ENCODE results near the gene PLSCR3. TPM values are rescaled to one million over a fixed set of nuclear protein-coding genes. Genes with fewer than 3 reads are reported as not detected.

PLSCR3 gene
- total and polyA plus RNA-seq, 2 experiments from 2014 or later: 30.0 to 34.3 TPM

- Histone ChIP-seq H3K27ac (ENCODE audit: low read depth) (no peak overlapping the region), H3K4me3 (no peak overlapping the region; the same call in 1 of the 2 replicates), H2AFZ (no peak overlapping the region), H3K79me2 (replicated peaks; ENCODE audit: insufficient read depth) (no peaks in the 10 kb centered on the region), H3K27me3 (ENCODE audit: insufficient read depth) (peaks cover 42% of the 10 kb centered on the region), H3K9me2 (ENCODE audit: insufficient read depth) (no peaks in the 10 kb centered on the region), H4K20me1 (replicated peaks; ENCODE audit: insufficient read depth) (no peaks in the 10 kb centered on the region; the same call in 1 of the 2 replicates), H3K36me3 (ENCODE audit: insufficient read depth) (no peaks in the 10 kb centered on the region; the same call in 1 of the 2 replicates), H3F3A (replicated peaks; ENCODE audit: low read depth) (peaks cover 20% of the 10 kb centered on the region; the same call in 1 of the 2 replicates), H3K4me2 (no peak overlapping the region), H3K4me1 (ENCODE audit: insufficient read depth) (peaks cover 17% of the 10 kb centered on the region)
- Mint-ChIP-seq H3K27ac (no peak overlapping the region), H3K27me3 (ENCODE audit: insufficient read depth, low read depth, poor library complexity) (peaks cover 44% of the 10 kb centered on the region), H3K36me3 (ENCODE audit: low read depth) (peaks cover 7% of the 10 kb centered on the region; the same call in 2 of the 3 replicates), H3K4me1 (peaks cover 21% of the 10 kb centered on the region), H3K9me3 (peaks cover 13% of the 10 kb centered on the region), H3K4me3 (peak overlapping the region; percentile 23; the same call in 1 of the 3 replicates)
- ATAC-seq (no peak), DNase-seq (ENCODE audit: low spot score) (no peak)
- no peak for TF ChIP-seq ZNF331 (CRISPR knock-in tag; IDR thresholded peaks at IDR 0.05; ENCODE audit: low read depth)
- no peak for TF ChIP-seq NANOG (IDR thresholded peaks at IDR 0.05; ENCODE audit: borderline replicate concordance)
- TF ChIP-seq JUNB (IDR thresholded peaks at IDR 0.05; ENCODE audit: unreplicated experiment): no peak
- no peak for TF ChIP-seq ZNF114 (CRISPR knock-in tag; IDR thresholded peaks at IDR 0.05)
- no peak for TF ChIP-seq ZNF462 (CRISPR knock-in tag; IDR thresholded peaks at IDR 0.05)
- no peak for TF ChIP-seq ETS1 (IDR thresholded peaks at IDR 0.05)
- TF ChIP-seq CREB1 (CRISPR knock-in tag; IDR thresholded peaks at IDR 0.05; ENCODE audit: low read depth): no peak
- no peak for TF ChIP-seq EZH2 (IDR thresholded peaks at IDR 0.05; ENCODE audit: low read depth, unreplicated experiment)
- TF ChIP-seq POLR2AphosphoS5 (IDR thresholded peaks at IDR 0.05; ENCODE audit: low read depth): no peak
- no peak for TF ChIP-seq EZH2phosphoT487 (IDR thresholded peaks at IDR 0.05; ENCODE audit: unreplicated experiment)
- TF ChIP-seq CTCF (conservative IDR thresholded peaks at IDR 0.05; ENCODE audit: low read depth in 2 of 2): no peak
- no peak for TF ChIP-seq REST (IDR thresholded peaks at IDR 0.05; ENCODE audit: unreplicated experiment)
- TF ChIP-seq STAT1 (IDR thresholded peaks at IDR 0.05; ENCODE audit: unreplicated experiment): no peak
Measured at GRCh38 chr17:7382901-7383300, 11.4 kb downstream of the PLSCR3 start.

Data from GM23338 (cell line).